HS-27A (cell line): ENCODE results near the gene MOB3C.

ENCODE experiments used
- DNase-seq: peaks from one replicate; pipeline ENCODE4 v3.0.0-alpha.2; 2012; ENCODE audit warnings: low read depth, missing footprints

Gene MOB3C

GRCh38 chr1:46638921-46639320, 22.3 kb upstream of the MOB3C start:
- DNase-seq: no peak

GRCh38 chr1:46637444-46638083, 21.0 kb upstream of the MOB3C start:
- no peak for DNase-seq

DNA sequence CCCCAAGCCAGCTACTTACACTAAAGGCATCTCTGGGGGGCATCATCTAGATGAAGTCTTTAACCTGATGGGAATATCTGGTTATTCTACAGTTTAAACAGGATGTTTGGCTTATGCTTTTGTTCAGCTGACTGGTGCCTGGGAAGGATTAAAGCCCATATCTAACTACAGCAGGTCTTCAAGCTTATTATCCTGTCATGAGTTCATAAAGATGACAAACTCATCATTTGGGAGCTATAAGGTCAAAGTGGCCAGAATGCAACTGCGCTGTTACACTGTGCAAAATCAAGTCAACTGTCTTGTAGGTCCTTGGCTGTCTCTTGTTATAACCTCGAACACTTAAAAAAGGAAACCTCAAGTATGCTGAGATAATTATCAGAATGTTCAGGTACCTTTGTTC, 18.6 kb upstream of the MOB3C start:
- DNase-seq: no peak

- no peak for DNase-seq
These were observed 14.1 kb upstream of the MOB3C start for GRCh38 chr1:46630719-46631118.

DNA sequence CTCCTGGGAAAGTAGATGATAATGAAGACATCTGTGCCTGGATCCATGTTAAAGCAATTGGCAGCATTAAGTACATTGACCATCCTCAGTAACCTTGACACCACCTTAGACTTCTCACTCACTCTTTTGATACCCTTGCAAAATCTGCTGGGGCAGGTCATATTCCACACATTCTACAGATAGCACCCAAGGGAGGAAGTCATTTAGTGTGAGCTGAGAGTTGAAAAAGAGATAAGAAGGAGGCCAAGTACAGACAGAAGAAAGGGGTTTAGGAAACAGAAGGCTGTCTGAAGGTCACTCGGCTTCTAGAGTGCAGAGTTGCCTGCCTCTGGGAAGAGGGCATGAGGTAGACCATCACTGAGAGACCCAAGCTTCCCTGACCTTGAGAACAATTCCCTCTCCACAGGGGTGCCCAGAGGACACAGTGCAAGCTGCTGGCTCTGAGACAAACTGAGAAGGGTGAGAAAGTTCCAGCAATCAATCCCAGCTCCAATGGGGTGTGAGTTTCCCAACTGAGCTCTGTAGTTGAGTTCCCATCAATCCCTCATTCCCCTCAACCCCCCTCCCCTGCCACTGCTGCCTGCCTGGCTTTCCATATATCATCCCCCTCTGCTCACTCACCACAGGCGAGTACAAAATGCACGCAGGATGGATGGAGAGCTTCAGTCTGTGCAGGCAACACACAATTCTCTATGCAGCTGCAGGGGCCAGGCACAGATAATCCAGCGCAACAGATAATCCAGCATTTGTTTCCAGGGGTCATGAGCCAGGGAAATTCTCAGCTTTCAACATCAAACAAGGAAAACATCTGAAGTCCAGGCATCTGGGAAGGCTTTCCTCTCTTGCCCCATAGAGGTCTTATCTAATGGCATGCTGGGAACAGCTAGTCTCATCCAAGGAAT, 7.4 kb upstream of the MOB3C start:
- no peak for DNase-seq

- no peak for DNase-seq
These were observed 5.7 kb upstream of the MOB3C start for GRCh38 chr1:46622344-46622743.

DNA sequence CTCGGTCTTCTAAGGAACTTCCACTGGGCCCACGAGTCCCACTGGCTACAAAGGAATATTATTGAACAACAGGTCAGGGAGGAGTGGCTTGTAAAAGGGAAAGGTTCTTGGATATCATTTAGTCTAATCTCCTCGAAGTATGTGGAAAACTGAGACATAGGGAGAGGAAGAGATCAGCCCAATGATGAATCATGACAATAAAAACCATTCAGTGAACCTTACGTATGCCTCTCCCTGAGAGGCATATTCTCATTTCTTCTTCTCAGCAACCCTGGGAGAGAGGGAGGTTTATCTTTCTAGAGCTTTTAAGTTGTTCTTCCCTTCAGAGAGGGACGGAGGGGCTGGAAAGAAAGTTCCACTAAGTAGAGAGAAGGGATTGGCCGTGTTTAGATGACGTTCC, 5.3 kb upstream of the MOB3C start:
- no peak for DNase-seq

DNA sequence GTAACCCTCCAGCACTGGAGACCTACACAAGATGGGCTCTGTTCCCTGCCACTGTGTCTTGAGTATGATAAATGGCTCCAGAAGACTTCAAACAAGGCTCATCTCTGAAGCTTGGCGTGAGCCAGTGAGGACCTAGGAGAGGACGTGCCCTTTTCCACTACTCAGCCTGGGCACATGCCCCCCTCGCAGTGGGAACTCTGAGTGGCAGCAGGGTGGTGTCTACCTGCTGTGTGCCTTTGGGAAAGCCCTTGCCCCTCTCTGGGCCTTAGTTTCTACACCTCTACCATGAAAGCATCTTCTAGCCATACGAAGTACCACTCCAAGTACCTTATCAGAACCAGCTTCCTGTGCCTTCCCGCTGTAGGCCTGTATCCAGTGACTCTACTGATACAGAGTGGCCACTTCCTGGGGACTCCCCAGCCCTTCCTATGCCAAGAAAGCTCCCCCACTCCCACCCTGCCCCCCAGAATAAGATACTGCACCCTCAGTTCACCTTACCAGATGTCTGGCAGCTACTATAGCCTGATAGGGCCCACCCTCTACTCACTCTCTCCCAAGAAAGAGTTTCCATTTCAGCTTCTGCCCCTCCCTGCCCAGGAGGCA, 3.1 kb upstream of the MOB3C start:
- no peak for DNase-seq

GRCh38 chr1:46618754-46619415, 2.3 kb upstream of the MOB3C start:
- no peak for DNase-seq

DNA sequence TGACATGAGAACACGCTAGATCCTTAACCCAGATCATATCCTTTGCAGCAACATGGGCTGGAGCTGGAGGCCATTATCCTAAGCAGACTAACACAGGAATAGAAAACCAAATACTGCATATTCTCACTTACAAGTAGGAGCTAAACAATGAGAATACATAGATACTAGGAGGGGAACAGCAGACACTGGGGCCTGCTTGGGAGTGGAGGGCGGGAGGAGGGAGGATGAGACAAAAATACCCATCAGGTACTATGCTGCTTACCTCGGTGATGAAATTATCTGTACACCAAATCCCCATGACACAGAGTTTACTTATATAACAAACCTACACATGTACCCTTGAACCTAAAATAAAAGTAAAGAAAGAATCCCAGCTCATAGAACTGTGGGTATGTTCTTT, 1.2 kb upstream of the MOB3C start:
- DNase-seq: no peak

DNA sequence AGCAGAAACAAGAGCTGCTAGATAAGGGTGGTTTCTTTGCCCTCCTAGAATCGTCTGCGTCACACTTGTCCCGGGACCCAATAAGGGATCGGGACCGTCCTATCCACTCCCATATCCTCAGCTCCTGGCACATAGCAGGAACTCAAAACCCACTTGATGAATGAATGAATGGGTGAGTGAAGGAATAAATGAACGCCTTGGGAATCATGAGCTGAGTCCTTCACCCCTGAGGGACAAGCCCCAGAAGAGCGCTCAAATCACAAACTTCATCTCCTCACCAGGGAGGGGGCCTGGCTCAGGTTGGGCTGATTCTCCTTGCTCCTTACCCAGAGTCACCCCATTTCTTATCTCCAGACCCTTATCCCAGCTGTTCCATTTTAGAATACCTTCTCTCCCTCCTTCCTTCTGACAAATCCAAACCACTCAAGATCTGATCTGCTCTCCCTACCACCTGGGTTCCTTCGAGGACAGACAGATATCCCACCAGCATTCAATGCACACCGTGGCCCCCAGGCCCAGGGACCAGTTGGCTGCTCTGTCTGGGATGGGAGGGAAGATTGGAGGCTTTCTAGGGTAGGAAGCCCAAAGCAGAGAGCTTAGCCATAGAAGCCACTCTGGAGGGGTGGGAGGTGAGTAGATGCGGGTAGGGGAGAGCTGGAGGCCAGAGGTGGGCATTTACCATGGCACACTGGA, 643 bp upstream of the MOB3C start:
- DNase-seq: no peak

DNA sequence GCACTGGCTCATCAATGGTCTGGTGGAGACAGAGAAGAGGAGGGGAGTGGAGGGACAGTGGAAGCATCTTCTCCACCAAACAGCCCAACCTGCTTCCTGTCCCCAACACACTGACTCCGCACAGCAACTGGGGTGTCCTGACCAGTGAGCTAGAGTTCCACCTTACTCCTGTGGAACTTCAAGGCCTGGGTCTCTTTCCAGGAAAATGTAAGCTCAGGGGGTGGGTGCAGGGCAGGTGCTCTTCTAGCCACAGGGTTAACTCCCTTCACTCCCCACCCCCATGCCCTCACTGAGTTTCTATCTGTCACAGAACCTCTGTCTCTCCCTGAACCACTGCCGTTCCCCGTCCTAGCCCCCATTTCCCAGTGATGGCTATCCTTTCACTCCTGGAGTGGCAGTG, 876 bp downstream of the MOB3C start:
- no peak for DNase-seq

DNA sequence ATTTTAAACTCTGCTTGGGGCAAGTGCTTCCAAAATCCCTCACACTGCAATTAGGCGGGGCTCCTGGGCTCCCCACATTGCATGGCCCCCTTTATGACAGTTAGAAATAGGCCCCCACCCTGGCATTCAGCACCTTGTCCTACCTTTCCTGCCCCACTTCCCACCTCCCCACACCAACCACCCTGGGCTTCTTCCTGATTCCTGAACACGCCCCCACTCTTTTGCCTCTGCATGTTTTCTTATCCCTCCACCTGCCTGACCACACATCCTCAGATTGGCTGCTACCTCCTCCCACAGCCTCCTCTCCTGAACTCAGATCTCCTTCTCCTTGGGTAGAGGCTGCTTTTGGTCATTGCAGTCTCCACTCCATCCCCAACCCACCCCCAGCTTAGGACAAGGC, 1.5 kb downstream of the MOB3C start:
- no peak for DNase-seq

DNA sequence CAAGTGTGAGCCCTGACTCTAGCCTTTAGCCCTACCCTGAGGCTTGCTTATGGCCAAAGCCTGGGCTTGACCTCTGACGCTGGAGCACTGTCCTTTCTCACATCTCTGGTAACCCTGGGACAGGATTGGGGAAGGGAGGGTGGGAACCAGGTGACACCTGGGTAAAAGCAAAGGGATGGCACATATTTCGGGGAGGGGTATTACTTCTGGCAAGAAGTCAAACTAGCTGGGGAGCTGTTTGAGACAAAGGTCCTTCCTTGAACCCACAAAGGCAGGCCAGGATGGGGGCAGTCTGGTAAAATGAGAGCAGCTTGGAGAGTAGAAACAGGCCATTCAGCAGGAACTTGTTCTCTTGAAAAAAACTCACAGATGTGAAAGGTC, 2.0 kb downstream of the MOB3C start:
- no peak for DNase-seq

DNA sequence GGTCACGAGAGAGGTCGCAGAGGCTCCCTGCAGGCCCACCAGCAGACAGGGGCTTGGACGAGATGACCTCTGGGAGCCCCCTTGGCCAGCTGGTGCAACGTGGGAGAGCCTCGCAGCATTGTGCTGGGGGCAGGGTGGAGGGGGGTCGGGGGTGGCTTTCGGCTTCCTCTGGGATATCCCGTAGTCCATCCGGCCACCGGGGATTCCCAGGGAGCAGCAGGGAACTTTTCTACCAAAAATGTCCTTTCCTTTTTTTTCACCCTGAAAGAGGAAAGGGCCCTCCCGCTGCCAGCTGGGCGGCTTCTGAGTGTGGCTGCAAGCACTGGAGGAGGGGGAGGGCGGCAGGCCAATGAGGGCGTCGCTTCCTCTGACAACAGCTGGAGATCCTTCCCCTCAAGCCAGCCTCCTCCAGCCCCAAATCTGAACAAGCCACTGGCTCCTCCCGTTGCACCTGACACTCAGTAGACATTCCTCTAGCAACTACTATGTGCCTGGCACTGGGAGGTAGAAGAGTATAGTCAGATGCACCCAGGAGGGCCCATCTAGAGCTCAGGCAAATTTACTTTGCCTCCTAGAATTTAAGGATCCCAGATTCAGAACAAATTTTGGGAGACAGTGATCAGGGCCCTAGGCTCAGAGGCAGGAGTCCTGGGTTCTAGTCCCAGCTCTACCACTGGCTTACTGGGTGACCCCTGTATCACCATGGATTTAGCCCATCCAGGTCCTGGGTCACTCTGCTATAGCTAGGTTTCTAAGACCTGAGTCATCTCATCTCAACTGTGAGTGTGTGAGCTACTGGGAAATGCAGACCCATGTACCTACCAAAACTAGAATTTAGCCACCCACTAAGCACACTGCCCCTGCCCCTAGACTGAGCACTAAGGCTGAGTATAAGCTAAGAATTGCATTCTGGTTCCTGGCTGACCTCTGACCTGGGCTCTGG, 2.7 kb downstream of the MOB3C start:
- DNase-seq: no peak

- DNase-seq: no peak
These were observed 3.5 kb downstream of the MOB3C start for GRCh38 chr1:46612937-46613660.

GRCh38 chr1:46611691-46612221, 4.9 kb downstream of the MOB3C start:
- no peak for DNase-seq

DNA sequence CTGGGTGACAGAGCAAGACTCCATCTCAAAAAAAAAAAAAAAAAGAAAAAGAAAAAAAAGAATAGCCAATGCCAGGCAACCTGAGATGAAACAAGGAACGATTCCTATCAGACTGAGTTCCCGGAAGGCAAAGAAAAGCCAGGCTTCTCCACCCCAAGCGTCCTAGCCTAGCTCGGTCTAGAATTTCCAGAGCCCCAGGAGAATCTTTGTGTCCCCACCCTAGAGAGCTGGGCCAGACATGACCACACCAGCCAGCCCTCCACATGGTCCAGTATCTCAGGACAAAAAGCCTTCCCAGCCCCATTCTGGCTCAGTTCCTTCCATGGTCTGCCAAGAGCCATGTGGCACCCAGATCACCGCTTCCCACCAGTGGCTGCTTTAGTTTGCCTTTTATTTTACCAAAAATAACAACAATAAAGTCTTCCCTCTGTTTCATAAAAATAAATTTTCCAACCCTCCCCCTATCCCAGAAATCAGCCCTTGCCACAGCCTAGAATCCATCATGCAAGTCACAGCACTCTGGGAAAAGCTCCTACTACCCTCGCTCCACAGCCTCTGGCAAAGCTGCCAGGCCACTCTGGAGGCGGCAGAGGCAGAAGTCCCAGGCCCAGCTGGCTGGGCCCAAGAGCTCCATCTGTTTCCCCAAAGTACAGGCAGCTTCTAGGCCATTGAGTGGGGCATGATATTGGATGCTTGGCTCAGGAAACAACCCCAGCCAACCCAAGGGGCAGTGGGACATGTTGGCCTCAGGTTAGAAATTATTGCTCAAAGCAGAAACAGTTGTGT, 9.1 kb downstream of the MOB3C start:
- no peak for DNase-seq

- DNase-seq: no peak
These were observed 10.2 kb downstream of the MOB3C start for GRCh38 chr1:46606255-46606965.
